Myocyte (in vitro differentiated cells): ENCODE results near the gene CRADD. TPM values are rescaled to one million over a fixed set of nuclear protein-coding genes. Genes with fewer than 3 reads are reported as not detected.
"Not testable (repeated sequence)": the region's sequence is repeated elsewhere in the genome, so short reads cannot be mapped to it uniquely, and the experiment has no call there.

Source experiments
- DNase-seq: peaks from one replicate; pipeline ENCODE4 v3.0.0-alpha.2; 2012; ENCODE audit warnings: low read depth
- total RNA-seq: library from RNA; depleted of rRNA; stranded (reverse); fragments of >200 nt; gene quantifications from 2 replicates; pipeline ENCODE4 v1.2.3, GENCODE V29; 2014

CRADD gene
- total RNA-seq, 1 donor from 2014 or later, result 30.1 TPM

DNA sequence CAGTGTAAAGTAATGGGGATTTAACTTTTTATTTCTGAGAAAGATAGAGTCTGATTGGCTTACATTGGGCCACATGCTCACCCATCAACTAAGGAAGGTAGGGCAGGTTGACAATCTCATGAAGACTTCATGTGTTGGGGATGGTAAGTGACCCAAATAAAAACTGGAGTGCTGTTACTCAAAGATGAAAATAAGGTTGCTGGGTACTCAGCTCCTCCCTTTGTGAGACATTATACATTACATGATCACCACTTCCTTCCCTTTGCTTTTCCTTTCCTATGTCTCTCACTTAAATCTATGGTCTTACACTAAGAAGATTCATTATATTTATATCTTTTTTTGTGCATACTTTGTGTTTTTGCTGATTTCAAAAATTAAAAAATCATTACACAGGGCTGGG lies 247.2 kb downstream of the CRADD start:
- no peak for DNase-seq

GRCh38 chr12:93925585-93926205 lies 248.5 kb downstream of the CRADD start:
- no peak for DNase-seq

- no peak for DNase-seq
These were observed 249.1 kb downstream of the CRADD start for GRCh38 chr12:93926237-93926636.

GRCh38 chr12:93929081-93929480 lies 251.9 kb downstream of the CRADD start:
- DNase-seq, result not testable (repeated sequence)

- DNase-seq, result no peak
These were observed 260.6 kb downstream of the CRADD start for GRCh38 chr12:93937812-93938211.

GRCh38 chr12:93938317-93938716 lies 261.1 kb downstream of the CRADD start:
- DNase-seq, result no peak

GRCh38 chr12:93938931-93939330 lies 261.8 kb downstream of the CRADD start:
- peak; percentile 9 for DNase-seq

GRCh38 chr12:93939641-93940325 lies 262.6 kb downstream of the CRADD start:
- no peak for DNase-seq

- peak; percentile 82 for DNase-seq
These were observed 266.6 kb downstream of the CRADD start for GRCh38 chr12:93943780-93944179.

DNA sequence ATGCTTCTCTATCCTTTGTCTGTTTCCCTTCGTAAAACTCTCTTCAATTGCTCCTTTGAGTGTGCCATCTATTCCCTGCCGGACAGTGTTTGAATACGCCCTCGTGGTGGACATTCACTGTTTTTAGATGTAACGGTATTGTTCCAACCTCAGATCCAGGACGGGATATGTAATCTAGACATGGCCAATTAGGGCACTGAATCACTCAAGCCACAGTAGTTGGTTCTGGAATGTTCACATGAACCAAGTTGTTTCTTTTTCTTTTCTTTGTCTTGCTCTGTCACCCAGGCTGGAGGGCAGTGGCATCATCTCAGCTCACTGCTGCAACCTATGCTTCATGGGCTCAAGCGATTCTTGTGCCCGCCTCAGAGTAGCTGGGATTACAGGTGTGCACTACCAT lies 267.0 kb downstream of the CRADD start:
- no peak for DNase-seq

Other genes starting within 250 kb of the CRADD start
- 40.3 and 57.6 TPM in 2 replicates for gene UBE2N, start 235.4 kb upstream of the CRADD start, total RNA-seq
- gene MRPL42, start 209.9 kb upstream of the CRADD start, total RNA-seq, result 79.5 and 80.6 TPM in 2 replicates
- 3.7 and 4.1 TPM in 2 replicates for gene SOCS2, start 104.7 kb upstream of the CRADD start, total RNA-seq